HepG2 (cell line): ENCODE measurements around the gene GLRX5. TPM values are rescaled to one million over a fixed set of nuclear protein-coding genes. Genes with fewer than 3 reads are reported as not detected.
A peak's percentile ranks its signal among the peaks of the same experiment; 100 is the strongest.

Source experiments
- ASH2L ChIP-seq: fragments of 300-600, 200-600 bp; sonication (generic); IDR thresholded peaks from 2 replicates; pipeline ENCODE4 v1.7.0; 2017; ENCODE audit warnings: low read depth, mild to moderate bottlenecking, moderate library complexity, mixed read lengths, low read length; ENCODE audit not compliant: insufficient read length
- FOXJ3 ChIP-seq: sonication (generic); formaldehyde crosslinking; IDR thresholded peaks from 2 replicates; pipeline ENCODE4 v1.4.0; 2020; ENCODE audit warnings: missing genetic modification reagents, mild to moderate bottlenecking, borderline replicate concordance
- GABPB1 ChIP-seq: IDR thresholded peaks from 2 replicates; pipeline ENCODE4 v1.6.1; 2016; ENCODE audit warnings: mild to moderate bottlenecking, missing genetic modification reagents, moderate library complexity, missing compliant biosample characterization
- GPN1 ChIP-seq: sonication (generic); formaldehyde crosslinking; IDR thresholded peaks from 2 replicates; pipeline ENCODE4 v1.5.1; 2020; ENCODE audit warnings: missing genetic modification reagents, borderline replicate concordance
- HNRNPLL ChIP-seq: fragments of 200-400 bp; formaldehyde crosslinking; IDR thresholded peaks from 2 replicates; pipeline ENCODE4 v1.6.1; 2017; ENCODE audit warnings: mild to moderate bottlenecking, low read depth, low read length; ENCODE audit not compliant: poor library complexity, severe bottlenecking
- KLF13 ChIP-seq: sonication (generic); formaldehyde crosslinking; IDR thresholded peaks from 2 replicates; pipeline ENCODE4 v1.4.0; 2020; ENCODE audit warnings: mild to moderate bottlenecking, missing genetic modification reagents
- MAF1 ChIP-seq: sonication (generic); formaldehyde crosslinking; IDR thresholded peaks from 2 replicates; pipeline ENCODE4 v1.5.0; 2020; ENCODE audit warnings: missing genetic modification reagents, borderline replicate concordance
- NFIB ChIP-seq: sonication (generic); formaldehyde crosslinking; IDR thresholded peaks from 2 replicates; pipeline ENCODE4 v1.9.0; 2021; ENCODE audit warnings: missing genetic modification reagents, mild to moderate bottlenecking, borderline replicate concordance
- PHF21A ChIP-seq: sonication (generic); formaldehyde crosslinking; IDR thresholded peaks from 2 replicates; pipeline ENCODE4 v1.5.0; 2020; ENCODE audit warnings: mild to moderate bottlenecking, missing genetic modification reagents
- ZNF407 ChIP-seq: sonication (generic); formaldehyde crosslinking; IDR thresholded peaks from one replicate; pipeline ENCODE4 v1.5.1; 2020; ENCODE audit warnings: mild to moderate bottlenecking, missing genetic modification reagents; ENCODE audit errors: not compliant biosample characterization
- ZNF772 ChIP-seq: sonication (generic); formaldehyde crosslinking; IDR thresholded peaks from 2 replicates; pipeline ENCODE4 v1.5.0; 2020; ENCODE audit warnings: mild to moderate bottlenecking, missing genetic modification reagents
- ZXDC ChIP-seq: sonication (generic); formaldehyde crosslinking; IDR thresholded peaks from 2 replicates; pipeline ENCODE4 v1.5.0; 2020; ENCODE audit warnings: mild to moderate bottlenecking, missing genetic modification reagents
- polyA plus RNA-seq, 8 experiments: library from polyadenylated mRNA; depleted of rRNA in 3 of 8; stranded (reverse) in 7 of 8; unstranded in 1 of 8; fragments of >200 nt; fragmentation: Illumina TruSeq in 4 of 8; extraction: Trizol in 4 of 8; gene quantifications; 2 replicates each; pipeline versions ENCODE4 v1.2.1 to v1.2.3, GENCODE V29; 2011 to 2016; ENCODE audit warnings: low read depth in 4 of 8, missing spikeins in 1 of 8, mixed read lengths in 1 of 8; ENCODE audit not compliant: insufficient read depth in 1 of 8
- total RNA-seq, 5 experiments: library from RNA; depleted of rRNA; stranded (reverse); fragments of >200 nt; fragmentation: Illumina TruSeq; extraction: Trizol; gene quantifications; 2 replicates each; pipeline ENCODE4 v1.2.3, GENCODE V29; 2016; ENCODE audit warnings: low read depth in 1 of 5
- TF ChIP-seq, protein P1 (sequence below): sonication (generic); formaldehyde crosslinking; IDR thresholded peaks from 2 replicates; pipeline ENCODE4 v1.8.0; 2022; ENCODE audit warnings: mild to moderate bottlenecking, missing genetic modification reagents

The GLRX5 gene
- total and polyA plus RNA-seq, 2 of the 13 experiments (the other 11 are each of a cell fraction or from before 2014, with no cell fraction given), result 122 to 146 TPM

DNA sequence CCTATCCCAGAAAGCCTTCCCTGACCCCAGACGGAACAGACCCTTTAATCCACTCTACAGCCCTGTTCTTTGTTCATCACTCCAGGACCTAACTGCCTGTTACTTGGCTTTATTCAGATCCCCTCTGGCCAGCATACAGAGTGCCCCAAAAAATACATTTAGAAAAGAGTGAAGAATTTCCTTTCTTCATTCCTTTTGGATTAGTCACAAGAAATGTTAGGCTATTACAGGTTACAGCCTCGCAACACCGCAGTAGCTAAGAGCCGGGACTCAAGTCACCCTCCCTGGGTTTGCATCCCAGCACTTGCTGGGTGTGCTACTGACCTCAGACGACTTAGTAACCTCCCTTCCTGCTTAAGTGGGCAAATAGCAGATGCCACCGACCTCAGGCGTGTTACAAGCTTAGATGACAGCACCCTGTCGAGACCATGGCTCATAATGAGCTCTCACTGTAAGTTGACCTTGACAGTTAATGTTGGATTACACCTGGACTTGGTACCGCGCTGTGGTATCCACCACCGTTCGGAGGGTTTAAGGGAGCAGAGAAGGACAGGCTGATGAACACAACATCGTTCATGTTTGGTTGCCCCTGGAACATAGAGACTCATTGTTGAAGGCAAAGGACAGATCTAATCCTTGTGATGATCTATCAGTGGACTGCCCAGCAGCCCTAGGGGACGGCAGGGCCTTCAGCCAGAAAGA, 12.9 kb downstream of the GLRX5 start (continued):
- no peak for TF ChIP-seq ZXDC
- no peak for TF ChIP-seq GPN1 (CRISPR knock-in tag)
- TF ChIP-seq PHF21A (CRISPR knock-in tag), result peak; percentile 94
- no peak; the same call in 1 of the 2 replicates for TF ChIP-seq GABPB1
- 0 out of 2 replicates have a peak, but pooled peaks have one; percentile 40 for TF ChIP-seq FOXJ3
- TF ChIP-seq KLF13 (CRISPR knock-in tag), result no peak
- peak; percentile 83 for TF ChIP-seq ASH2L
- no peak for TF ChIP-seq ZNF407 (CRISPR knock-in tag)
- TF ChIP-seq MAF1 (CRISPR knock-in tag), result no peak
- TF ChIP-seq ZNF772 (CRISPR knock-in tag), result 0 out of 2 replicates have a peak, but pooled peaks have one; percentile 42
- TF ChIP-seq, protein P1, sequence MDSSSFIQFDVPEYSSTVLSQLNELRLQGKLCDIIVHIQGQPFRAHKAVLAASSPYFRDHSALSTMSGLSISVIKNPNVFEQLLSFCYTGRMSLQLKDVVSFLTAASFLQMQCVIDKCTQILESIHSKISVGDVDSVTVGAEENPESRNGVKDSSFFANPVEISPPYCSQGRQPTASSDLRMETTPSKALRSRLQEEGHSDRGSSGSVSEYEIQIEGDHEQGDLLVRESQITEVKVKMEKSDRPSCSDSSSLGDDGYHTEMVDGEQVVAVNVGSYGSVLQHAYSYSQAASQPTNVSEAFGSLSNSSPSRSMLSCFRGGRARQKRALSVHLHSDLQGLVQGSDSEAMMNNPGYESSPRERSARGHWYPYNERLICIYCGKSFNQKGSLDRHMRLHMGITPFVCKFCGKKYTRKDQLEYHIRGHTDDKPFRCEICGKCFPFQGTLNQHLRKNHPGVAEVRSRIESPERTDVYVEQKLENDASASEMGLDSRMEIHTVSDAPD (CRISPR knock-in tag), result no peak
- TF ChIP-seq HNRNPLL, result no peak
- no peak for TF ChIP-seq NFIB (CRISPR knock-in tag)
